Anterior cingulate cortex (tissue), 58 donors: ENCODE data around the gene RNF19B.
"Not testable (repeated sequence)": the region's sequence is repeated elsewhere in the genome, so short reads cannot be mapped to it uniquely, and the experiment has no call there.

ENCODE experiments used
- DNase-seq, 58 donors: peaks; one replicate each; lab custom pipeline; 2025; lab: John Stamatoyannopoulos, UW

RNF19B gene

DNA sequence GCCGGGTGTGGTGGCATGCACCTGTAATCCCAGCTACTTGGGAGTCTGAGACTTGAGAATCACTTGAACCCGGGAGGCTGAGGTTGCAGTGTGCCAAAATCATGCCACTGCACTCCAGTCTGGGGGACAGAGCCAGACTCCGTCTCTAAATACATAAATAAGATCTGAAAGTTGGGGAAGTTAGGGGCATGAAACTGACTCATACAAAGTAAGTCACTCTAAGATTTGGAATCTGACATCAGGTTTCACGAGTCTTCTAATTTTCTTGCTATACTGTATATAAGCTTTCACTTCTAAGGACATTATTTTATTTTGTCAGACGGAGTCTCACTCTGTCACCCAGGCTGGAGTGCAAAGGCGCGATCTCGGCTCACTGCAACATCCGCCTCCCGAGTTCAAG is 30.1 kb downstream of the RNF19B start:
- DNase-seq, result no peak

- no peak for DNase-seq
Observed at GRCh38 chr1:32933742-32934322, 30.8 kb downstream of the RNF19B start.

GRCh38 chr1:32931760-32932159 is 32.8 kb downstream of the RNF19B start:
- no peak for DNase-seq

GRCh38 chr1:32929366-32929765 is 35.2 kb downstream of the RNF19B start:
- DNase-seq, result no peak

- no peak for DNase-seq
Observed at GRCh38 chr1:32928715-32929114, 35.9 kb downstream of the RNF19B start.

- no peak for DNase-seq
Observed at GRCh38 chr1:32928285-32928684, 36.3 kb downstream of the RNF19B start.

GRCh38 chr1:32927441-32927840 is 37.2 kb downstream of the RNF19B start:
- DNase-seq, result no peak

- no peak for DNase-seq
Observed at GRCh38 chr1:32926562-32926961, 38.0 kb downstream of the RNF19B start.

- DNase-seq, result no peak
Observed at GRCh38 chr1:32925403-32926162, 39.0 kb downstream of the RNF19B start.

DNA sequence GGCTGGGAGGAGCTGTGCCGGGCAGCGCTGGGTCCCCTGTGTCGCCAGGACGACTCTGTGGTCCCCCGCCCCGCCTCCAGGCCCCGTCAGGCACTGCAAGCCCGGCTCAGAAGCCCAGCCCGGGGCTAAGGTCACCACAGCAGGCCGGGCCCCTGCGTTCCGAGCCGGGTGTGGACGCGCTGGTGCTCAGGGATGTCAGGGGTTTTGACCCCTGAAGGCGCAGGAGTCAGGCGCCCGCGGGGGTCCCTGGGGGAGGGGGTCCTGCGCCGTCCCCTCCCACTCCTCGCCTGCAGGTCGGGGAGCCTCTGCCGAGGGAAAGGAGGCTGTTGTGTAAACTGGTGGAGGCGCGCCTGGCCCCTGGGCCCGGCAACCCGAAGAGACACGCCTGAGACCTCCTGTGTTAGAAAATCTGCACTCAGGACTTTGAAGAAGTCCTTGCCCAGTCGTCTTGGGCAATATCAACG is 39.7 kb downstream of the RNF19B start:
- DNase-seq, result no peak

- DNase-seq, result no peak
Observed at GRCh38 chr1:32920833-32921232, 43.8 kb downstream of the RNF19B start.

DNA sequence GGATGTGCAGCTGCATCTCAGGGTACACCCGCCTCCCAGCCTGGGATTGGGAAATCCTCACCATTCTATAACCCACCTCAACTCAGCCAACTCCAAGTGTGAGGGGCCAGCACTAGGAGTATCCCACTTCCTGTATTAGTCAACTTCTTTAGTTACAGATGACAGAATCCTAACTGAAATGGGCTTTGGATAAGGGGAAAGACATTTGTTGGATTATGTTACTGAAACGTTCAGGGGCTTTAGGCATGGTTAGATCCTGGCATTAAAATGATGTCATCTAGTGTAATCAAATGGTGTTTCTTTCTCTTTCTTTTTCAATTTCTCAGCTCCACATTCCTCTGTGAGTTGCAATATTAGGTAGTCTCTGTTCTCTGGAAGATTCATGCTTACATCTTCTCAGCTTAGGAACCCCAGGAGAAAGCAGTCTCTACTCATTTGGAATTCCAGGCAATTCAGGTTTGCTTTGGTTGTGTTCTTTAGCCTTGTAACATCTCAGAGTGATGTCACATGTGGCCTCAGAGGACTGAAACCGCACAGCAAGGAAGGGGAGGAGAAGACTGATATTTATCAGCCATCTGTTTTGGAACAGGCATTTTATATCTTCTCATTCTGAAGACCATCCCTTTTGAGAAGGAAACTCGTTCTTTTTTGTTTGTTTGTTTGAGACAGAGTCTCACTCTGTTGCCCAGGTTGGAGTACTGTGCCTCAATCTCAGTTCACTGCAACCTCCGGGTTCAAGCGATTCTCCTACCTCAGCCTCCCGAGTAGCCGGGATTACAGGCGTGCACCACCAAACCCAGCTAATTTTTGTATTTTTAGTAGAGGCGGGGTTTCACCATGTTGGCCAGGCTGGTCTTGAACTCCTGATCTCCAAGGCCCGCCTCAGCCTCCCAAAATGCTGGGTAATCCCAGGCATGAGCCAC is 44.5 kb downstream of the RNF19B start:
- no peak for DNase-seq

GRCh38 chr1:32918179-32918578 is 46.4 kb downstream of the RNF19B start:
- no peak for DNase-seq

DNA sequence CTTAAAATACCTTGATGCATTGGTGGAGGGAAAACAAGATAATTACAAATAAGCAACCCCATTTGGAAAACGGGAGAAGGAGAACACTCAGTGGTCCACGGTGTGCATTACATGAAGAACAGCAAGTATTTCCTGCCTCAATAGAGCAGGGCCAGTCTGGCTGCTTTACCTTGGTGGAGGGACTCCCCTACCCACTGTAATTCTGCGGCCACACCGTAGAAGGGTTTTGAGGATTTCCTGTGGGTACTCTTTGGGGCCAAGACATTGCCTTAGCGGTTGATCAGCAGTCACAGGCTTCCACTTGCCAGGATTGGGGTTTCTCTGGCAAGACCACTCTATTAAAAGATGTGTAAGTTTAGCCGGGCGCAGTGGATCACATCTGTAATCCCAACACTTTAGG is 47.1 kb downstream of the RNF19B start:
- no peak for DNase-seq

DNA sequence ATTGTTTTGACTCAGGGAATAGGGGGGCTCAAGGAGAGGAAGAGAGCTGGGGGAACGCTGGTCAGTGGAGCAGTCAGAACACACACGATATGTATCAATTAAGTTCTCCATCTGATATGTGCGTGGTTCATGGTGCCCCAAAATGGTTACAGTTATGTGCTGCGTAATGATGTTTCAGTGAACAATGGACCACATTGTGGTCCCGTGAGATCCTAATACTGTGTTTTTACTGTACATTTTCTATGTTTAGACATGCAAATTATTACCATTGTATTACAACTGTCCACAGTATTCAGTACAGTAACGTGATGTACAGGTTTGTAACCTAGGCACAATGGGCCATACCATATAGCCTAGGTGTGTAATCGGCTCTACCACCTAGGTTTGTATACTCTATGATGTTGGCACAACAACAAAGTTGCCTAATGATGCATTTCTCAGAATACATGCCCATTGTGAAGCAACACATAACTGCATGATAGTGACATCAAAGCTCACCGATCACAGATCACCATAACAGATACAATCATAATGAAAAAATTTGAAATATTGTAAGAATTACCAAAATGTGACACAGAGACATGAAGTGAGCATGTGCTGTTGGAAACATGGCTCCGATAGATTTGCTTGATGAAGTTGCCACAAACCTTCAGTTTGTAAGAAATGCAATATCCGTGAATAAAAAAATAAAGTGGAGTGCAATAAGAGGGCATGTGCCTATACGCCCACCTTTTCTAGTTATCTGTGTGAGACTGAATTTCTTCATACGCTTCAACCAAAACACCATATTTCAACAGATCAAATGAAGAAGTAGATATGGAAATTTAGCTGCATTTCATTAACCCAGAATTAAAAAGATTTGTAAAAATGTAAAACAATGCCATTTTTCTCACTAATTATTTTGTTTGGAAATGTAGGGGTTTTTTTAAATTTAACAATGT is 48.6 kb downstream of the RNF19B start:
- DNase-seq, result no peak

- DNase-seq, result no peak
Observed at GRCh38 chr1:32910319-32910718, 54.3 kb downstream of the RNF19B start.

DNA sequence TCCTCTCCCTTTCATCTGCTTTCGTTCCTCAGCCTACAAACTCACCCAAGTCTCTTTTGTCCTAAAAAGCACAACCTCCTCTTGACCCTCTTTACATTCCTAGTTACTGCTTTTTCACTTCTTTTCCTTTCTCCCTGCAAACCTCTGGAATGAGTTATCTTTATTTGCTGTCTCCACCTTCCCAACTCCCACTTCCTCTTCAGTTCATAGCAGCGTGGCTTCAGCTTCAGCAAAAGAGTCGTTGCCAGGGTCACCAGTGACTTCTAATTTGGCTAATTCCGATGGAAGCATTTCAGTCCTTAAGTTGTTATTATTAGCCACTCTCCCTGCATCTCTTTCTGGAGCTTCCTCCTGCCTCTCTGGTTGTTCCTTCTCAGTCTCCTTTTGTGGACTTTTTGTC is 57.2 kb downstream of the RNF19B start:
- DNase-seq, result no peak

GRCh38 chr1:32906654-32907053 is 58.0 kb downstream of the RNF19B start:
- DNase-seq, result no peak

- DNase-seq, result not testable (repeated sequence)
Observed at GRCh38 chr1:32905588-32905987, 59.0 kb downstream of the RNF19B start.

- DNase-seq, result no peak
Observed at GRCh38 chr1:32904797-32905196, 59.8 kb downstream of the RNF19B start.
